Stimulated activated CD8-positive, alpha-beta memory T cell treated with anti-CD3 and anti-CD28 coated beads, Interleukin-15, amount 100 ng/mL, for 24 hours (primary cell): ENCODE data around the gene NTN1.

ENCODE experiments used
- DNase-seq: peaks from one replicate; pipeline ENCODE4 v3.0.0-alpha.2; 2020; ENCODE audit warnings: low read depth

NTN1 gene

GRCh38 chr17:9218064-9218635, 196.8 kb downstream of the NTN1 start:
- DNase-seq: no peak

- DNase-seq: no peak
Measured at GRCh38 chr17:9218911-9219310, 197.6 kb downstream of the NTN1 start.

GRCh38 chr17:9219631-9220397, 198.5 kb downstream of the NTN1 start:
- no peak for DNase-seq

GRCh38 chr17:9220398-9221146, 199.3 kb downstream of the NTN1 start:
- DNase-seq: no peak

GRCh38 chr17:9221147-9221921, 200.0 kb downstream of the NTN1 start:
- DNase-seq: no peak

- no peak for DNase-seq
Measured at GRCh38 chr17:9221922-9222180, 200.5 kb downstream of the NTN1 start.

GRCh38 chr17:9223531-9223930, 202.2 kb downstream of the NTN1 start:
- DNase-seq: no peak

GRCh38 chr17:9224485-9224884, 203.2 kb downstream of the NTN1 start:
- no peak for DNase-seq

GRCh38 chr17:9225305-9226101, 204.2 kb downstream of the NTN1 start:
- no peak for DNase-seq

GRCh38 chr17:9226130-9226793, 205.0 kb downstream of the NTN1 start:
- DNase-seq: no peak

GRCh38 chr17:9226794-9227135, 205.5 kb downstream of the NTN1 start:
- DNase-seq: no peak

- no peak for DNase-seq
Measured at GRCh38 chr17:9227819-9228407, 206.6 kb downstream of the NTN1 start.

- DNase-seq: no peak
Measured at GRCh38 chr17:9228408-9229159, 207.3 kb downstream of the NTN1 start.

GRCh38 chr17:9229160-9229825, 208.0 kb downstream of the NTN1 start:
- no peak for DNase-seq

GRCh38 chr17:9229826-9230201, 208.5 kb downstream of the NTN1 start:
- DNase-seq: no peak

GRCh38 chr17:9230346-9230745, 209.0 kb downstream of the NTN1 start:
- DNase-seq: no peak

- no peak for DNase-seq
Measured at GRCh38 chr17:9230861-9231260, 209.6 kb downstream of the NTN1 start.

- no peak for DNase-seq
Measured at GRCh38 chr17:9231449-9232154, 210.3 kb downstream of the NTN1 start.

GRCh38 chr17:9232155-9232475, 210.8 kb downstream of the NTN1 start:
- DNase-seq: no peak
